Endodermal cell (in vitro differentiated cells): ENCODE measurements around the gene CLSTN3. TPM values are rescaled to one million over a fixed set of nuclear protein-coding genes. Genes with fewer than 3 reads are reported as not detected.
A peak's percentile ranks its signal among the peaks of the same experiment; 100 is the strongest.

Experiments
- DNase-seq: peaks from one replicate; pipeline ENCODE4 v3.0.0-alpha.2; 2017
- H3K27ac ChIP-seq: 2 replicates; pipeline ENCODE4 v1.5.1; 2013; ENCODE audit warnings: mild to moderate bottlenecking, low read depth, low read length, moderate library complexity
- H3K27me3 ChIP-seq: 2 replicates; pipeline ENCODE4 v1.6.1; 2013; ENCODE audit warnings: mild to moderate bottlenecking, low read length, moderate library complexity; ENCODE audit not compliant: insufficient read depth, control insufficient read depth, poor library complexity, severe bottlenecking
- H3K36me3 ChIP-seq: 2 replicates; pipeline ENCODE4 v1.7.0; 2013; ENCODE audit warnings: mild to moderate bottlenecking, low read length, moderate library complexity; ENCODE audit not compliant: control insufficient read depth, insufficient read depth
- H3K4me1 ChIP-seq: one replicate; pipeline ENCODE4 v1.7.0; 2013; ENCODE audit warnings: low read length; ENCODE audit not compliant: control insufficient read depth, insufficient read depth
- H3K4me3 ChIP-seq: 2 replicates; pipeline ENCODE4 v1.5.1; 2013; ENCODE audit warnings: mild to moderate bottlenecking, low read length, moderate library complexity
- H3K9ac ChIP-seq: 2 replicates; pipeline ENCODE4 v1.6.1; 2013; ENCODE audit warnings: mild to moderate bottlenecking, low read length, moderate library complexity; ENCODE audit not compliant: poor library complexity, severe bottlenecking; ENCODE audit errors: extremely low read depth
- H3K9me3 ChIP-seq: 2 replicates; pipeline ENCODE4 v1.6.1; 2013; ENCODE audit warnings: mild to moderate bottlenecking, low read length, moderate library complexity; ENCODE audit not compliant: control insufficient read depth
- H3K27ac Mint-ChIP-seq: 2 replicates; pipeline ENCODE4 v1.8.0; 2020; ENCODE audit warnings: mixed read lengths
- H3K27me3 Mint-ChIP-seq: 2 replicates; pipeline ENCODE4 v1.8.0; 2021; ENCODE audit warnings: mild to moderate bottlenecking, mixed read lengths; ENCODE audit not compliant: insufficient read depth
- H3K36me3 Mint-ChIP-seq: 2 replicates; pipeline ENCODE4 v1.8.0; 2020; ENCODE audit warnings: low read depth, mixed read lengths
- H3K4me1 Mint-ChIP-seq: 2 replicates; pipeline ENCODE4 v1.8.0; 2020; ENCODE audit warnings: mixed read lengths
- H3K4me3 Mint-ChIP-seq: 2 replicates; pipeline ENCODE4 v1.8.0; 2020; ENCODE audit warnings: mild to moderate bottlenecking, moderate library complexity, mixed read lengths
- H3K9me3 Mint-ChIP-seq: 2 replicates; pipeline ENCODE4 v1.8.0; 2020; ENCODE audit warnings: mild to moderate bottlenecking, mixed read lengths
- WGBS, 2 experiments: methylation state at CpG; one replicate each; pipeline versions ENCODE4 v1.1.5 to v1.1.7; 2013; ENCODE audit warnings: missing lambda C conversion rate in 2 of 2, mixed read lengths in 1 of 2; ENCODE audit not compliant: insufficient coverage in 1 of 2, insufficient read length in 1 of 2; 5-methylcytosine and 5-hydroxymethylcytosine counted together
- total RNA-seq, 2 donors: library from RNA; stranded (reverse); fragmentation: NEBNext Ultra II Directional in 1 of 2; extraction: Animal tissue kit (Norgen Biotek cat#: 25700) in 1 of 2; gene quantifications; 2 replicates in 1 of 2; 3 replicates in 1 of 2; pipeline ENCODE4 v1.2.1, GENCODE V29; 2021
- TF ChIP-seq, protein P1 (sequence below): fragments of 200-600 bp; sonication (generic); conservative IDR thresholded peaks from 2 replicates; pipeline ENCODE4 v1.5.0; 2021; ENCODE audit warnings: antibody characterized with exemption, mild to moderate bottlenecking

CLSTN3 gene
- total RNA-seq, 2 donors from 2014 or later = 69.7 to 135 TPM

DNA sequence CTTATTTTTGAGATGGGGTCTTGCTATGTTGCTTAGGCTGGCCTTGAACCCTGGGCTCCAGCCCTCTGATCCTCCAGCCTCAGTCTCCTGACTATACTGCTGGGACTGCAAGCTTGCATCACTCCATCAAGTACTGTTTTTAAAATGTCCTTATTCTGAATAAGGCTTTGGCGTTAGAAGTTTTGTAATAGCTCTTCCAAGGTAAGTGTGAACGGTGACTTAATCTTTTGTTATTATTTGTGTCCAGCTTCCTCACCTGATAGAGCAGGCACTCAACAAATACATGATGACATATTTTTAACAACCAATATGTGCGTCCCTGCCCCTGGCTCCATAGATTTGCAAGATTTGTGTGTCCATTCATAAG, 22.6 kb upstream of the CLSTN3 start:
- H3K27ac ChIP-seq = peak overlapping the region; percentile 8
- peaks cover 15% of the 10 kb centered on the region for H3K4me1 Mint-ChIP-seq

DNA sequence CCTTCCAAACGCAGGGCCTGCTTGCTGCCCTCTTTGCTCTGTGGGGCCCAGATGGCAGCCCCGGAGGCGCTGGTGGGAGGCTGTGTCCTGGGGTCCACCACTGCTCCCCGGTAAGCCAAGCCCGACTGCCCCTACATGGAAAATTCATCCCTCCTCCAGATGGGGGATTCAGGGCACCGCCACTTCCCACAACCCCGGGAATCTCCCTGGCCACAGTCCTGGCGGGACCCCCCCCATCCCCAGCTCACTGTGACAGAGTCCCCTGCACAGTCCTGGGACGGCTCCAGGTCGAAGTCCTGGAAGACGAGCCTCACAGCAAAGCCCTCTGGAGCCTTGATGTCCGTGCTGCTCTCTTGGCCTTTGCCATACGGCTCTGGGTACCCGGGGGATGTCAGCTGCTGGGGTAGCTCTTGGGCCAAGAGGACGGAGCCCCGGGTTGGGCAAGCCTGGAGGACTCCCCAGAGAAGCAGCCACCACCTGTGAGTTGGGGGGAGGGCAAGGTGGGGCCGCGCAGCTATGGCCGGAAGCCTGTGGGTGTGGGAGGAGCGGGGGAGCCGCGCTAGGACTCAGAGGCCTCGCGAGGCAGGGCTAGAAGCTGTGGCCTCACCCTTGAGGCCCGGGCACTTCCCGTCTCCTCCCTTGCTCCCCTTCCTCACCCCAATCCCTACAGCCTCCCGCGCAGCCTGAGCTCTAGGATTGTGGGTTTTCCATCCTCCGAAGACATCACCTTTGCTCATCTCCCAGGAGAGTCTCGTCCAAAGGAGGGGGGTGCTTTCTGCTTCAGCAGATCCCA, 22.0 kb upstream of the CLSTN3 start:
- Mint-ChIP-seq H3K4me3 (peak overlapping the region; percentile 85), H3K4me1 (peaks cover 15% of the 10 kb centered on the region), H3K36me3 (peaks cover 31% of the 10 kb centered on the region), H3K27me3 (peaks cover 25% of the 10 kb centered on the region), H3K9me3 (peaks cover 19% of the 10 kb centered on the region), H3K27ac (peak overlapping the region; percentile 97)
- Histone ChIP-seq H3K4me1 (no peaks in the 10 kb centered on the region), H3K27me3 (peaks cover 23% of the 10 kb centered on the region), H3K9ac (peak overlapping the region; percentile 51), H3K9me3 (peaks cover 12% of the 10 kb centered on the region), H3K4me3 (peak overlapping the region; percentile 80), H3K36me3 (no peaks in the 10 kb centered on the region), H3K27ac (peak overlapping the region; percentile 37)
- TF ChIP-seq, protein P1, sequence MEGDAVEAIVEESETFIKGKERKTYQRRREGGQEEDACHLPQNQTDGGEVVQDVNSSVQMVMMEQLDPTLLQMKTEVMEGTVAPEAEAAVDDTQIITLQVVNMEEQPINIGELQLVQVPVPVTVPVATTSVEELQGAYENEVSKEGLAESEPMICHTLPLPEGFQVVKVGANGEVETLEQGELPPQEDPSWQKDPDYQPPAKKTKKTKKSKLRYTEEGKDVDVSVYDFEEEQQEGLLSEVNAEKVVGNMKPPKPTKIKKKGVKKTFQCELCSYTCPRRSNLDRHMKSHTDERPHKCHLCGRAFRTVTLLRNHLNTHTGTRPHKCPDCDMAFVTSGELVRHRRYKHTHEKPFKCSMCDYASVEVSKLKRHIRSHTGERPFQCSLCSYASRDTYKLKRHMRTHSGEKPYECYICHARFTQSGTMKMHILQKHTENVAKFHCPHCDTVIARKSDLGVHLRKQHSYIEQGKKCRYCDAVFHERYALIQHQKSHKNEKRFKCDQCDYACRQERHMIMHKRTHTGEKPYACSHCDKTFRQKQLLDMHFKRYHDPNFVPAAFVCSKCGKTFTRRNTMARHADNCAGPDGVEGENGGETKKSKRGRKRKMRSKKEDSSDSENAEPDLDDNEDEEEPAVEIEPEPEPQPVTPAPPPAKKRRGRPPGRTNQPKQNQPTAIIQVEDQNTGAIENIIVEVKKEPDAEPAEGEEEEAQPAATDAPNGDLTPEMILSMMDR = no peak
- peak; percentile 90 for DNase-seq
- WGBS, 2 experiments = 31 to 51% methylated on average over 10 to 30 of the region's 30 CpGs

More for the DNA sequence above, 22.6 kb upstream of the CLSTN3 start:
- Mint-ChIP-seq H3K27ac (peak overlapping the region; percentile 97), H3K9me3 (peaks cover 19% of the 10 kb centered on the region), H3K4me3 (peak overlapping the region; percentile 85), H3K27me3 (peaks cover 25% of the 10 kb centered on the region), H3K36me3 (peaks cover 31% of the 10 kb centered on the region)
- peak overlapping the region; percentile 80 for H3K4me3 ChIP-seq
- H3K27me3 ChIP-seq = peaks cover 23% of the 10 kb centered on the region
- peaks cover 12% of the 10 kb centered on the region for H3K9me3 ChIP-seq
- H3K4me1 ChIP-seq = no peaks in the 10 kb centered on the region
- WGBS, 2 experiments = 93% methylated on average over 2 to 3 of the region's 3 CpGs
- H3K9ac ChIP-seq = no peak overlapping the region
- no peak for DNase-seq
- H3K36me3 ChIP-seq = no peaks in the 10 kb centered on the region
- TF ChIP-seq, protein P1 = no peak

GRCh38 chr12:7108796-7109571, 21.2 kb upstream of the CLSTN3 start, which contains the start of gene C1RL:
C1RL (minus strand) TSS chr12:7109214; CDS start chr12:7109180, 34 bp downstream.
- peak within 1 kb of the TSS; percentile 62 for H3K9ac ChIP-seq
- peak within 1 kb of the TSS; percentile 80 for H3K4me3 ChIP-seq
- TF ChIP-seq, protein P1 = peak; percentile 100
- 25 to 29% methylated on average over 14 to 22 of the region's 23 CpGs for WGBS, 2 experiments
- Mint-ChIP-seq H3K4me3 (peak within 1 kb of the TSS; percentile 85), H3K9me3 (peaks cover 19% of the 10 kb centered on the region), H3K4me1 (peaks cover 19% of the 10 kb centered on the region), H3K36me3 (peaks cover 25% of the 10 kb centered on the region), H3K27me3 (peaks cover 29% of the 10 kb centered on the region), H3K27ac (peak within 1 kb of the TSS; percentile 97)
- H3K36me3 ChIP-seq = no peaks in the 10 kb centered on the region
- peaks cover 12% of the 10 kb centered on the region for H3K9me3 ChIP-seq
- H3K27ac ChIP-seq = peak within 1 kb of the TSS; percentile 37
- peaks cover 23% of the 10 kb centered on the region for H3K27me3 ChIP-seq
- H3K4me1 ChIP-seq = no peaks in the 10 kb centered on the region
- peak; percentile 99 for DNase-seq
